WTC11 (cell line): ENCODE results near the gene EP400. TPM values are rescaled to one million over a fixed set of nuclear protein-coding genes. Genes with fewer than 3 reads are reported as not detected.

Experiments
- ATAC-seq: fragments of 200-7000 bp; cut with Tn5 transposase; 2 replicates; pipeline ENCODE4 v1.10.0; 2021; ENCODE audit warnings: mild to moderate bottlenecking, moderate library complexity
- CTCF ChIA-PET: fragments of 300-600 bp; sonication (Branson Sonifier 250); formaldehyde crosslinking; loops from one replicate; lab custom pipeline; 2021; ENCODE audit warnings: antibody characterized with exemption; lab: Charles Lee
- POLR2A ChIA-PET: fragments of 350-600 bp; sonication (Branson Sonifier 250); formaldehyde crosslinking; loops from one replicate; lab custom pipeline; 2021; ENCODE audit warnings: antibody characterized with exemption; lab: Charles Lee
- DNase-seq: peaks from one replicate; pipeline ENCODE4 v3.0.0; 2021; ENCODE audit warnings: low spot score
- H3K27ac Mint-ChIP-seq: 2 replicates; pipeline ENCODE4 v1.8.0; 2021; ENCODE audit warnings: mixed read lengths
- H3K27me3 Mint-ChIP-seq: 2 replicates; pipeline ENCODE4 v1.8.0; 2021; ENCODE audit warnings: low read depth, mild to moderate bottlenecking, moderate library complexity, mixed read lengths
- H3K36me3 Mint-ChIP-seq: 2 replicates; pipeline ENCODE4 v1.8.0; 2021; ENCODE audit warnings: mixed read lengths
- H3K4me1 Mint-ChIP-seq: 2 replicates; pipeline ENCODE4 v1.8.0; 2022; ENCODE audit warnings: mixed read lengths
- H3K4me3 Mint-ChIP-seq: 2 replicates; pipeline ENCODE4 v1.8.0; 2021; ENCODE audit warnings: mild to moderate bottlenecking, moderate library complexity, mixed read lengths
- H3K9me3 Mint-ChIP-seq: 2 replicates; pipeline ENCODE4 v1.8.0; 2021; ENCODE audit warnings: mixed read lengths
- ATF3 ChIP-seq: sonication (generic); formaldehyde crosslinking; conservative IDR thresholded peaks from 2 replicates; pipeline ENCODE4 v1.8.1; 2022; ENCODE audit warnings: mild to moderate bottlenecking, missing genetic modification reagents
- E2F4 ChIP-seq: sonication (generic); formaldehyde crosslinking; IDR thresholded peaks from 2 replicates; pipeline ENCODE4 v1.8.1; 2022; ENCODE audit warnings: low read depth, mild to moderate bottlenecking, moderate library complexity, missing genetic modification reagents, borderline replicate concordance
- ELF4 ChIP-seq: sonication (generic); formaldehyde crosslinking; IDR thresholded peaks from 2 replicates; pipeline ENCODE4 v1.8.1; 2022; ENCODE audit warnings: low read depth, mild to moderate bottlenecking, moderate library complexity, missing genetic modification reagents
- FOXJ3 ChIP-seq: sonication (generic); formaldehyde crosslinking; IDR thresholded peaks from 2 replicates; pipeline ENCODE4 v1.9.0; 2021; ENCODE audit warnings: missing genetic modification reagents, mild to moderate bottlenecking, borderline replicate concordance
- FOXP1 ChIP-seq: sonication (generic); formaldehyde crosslinking; IDR thresholded peaks from 2 replicates; pipeline ENCODE4 v1.8.0; 2022; ENCODE audit warnings: missing genetic modification reagents, mild to moderate bottlenecking, moderate library complexity, borderline replicate concordance
- GTF2I ChIP-seq: fragments of 250-450 bp; sonication (Bioruptor Pico); conservative IDR thresholded peaks from 2 replicates; pipeline ENCODE4 v1.4.0; 2021; ENCODE audit warnings: mild to moderate bottlenecking
- IRF1 ChIP-seq: sonication (generic); formaldehyde crosslinking; IDR thresholded peaks from 2 replicates; pipeline ENCODE4 v1.8.0; 2023; ENCODE audit warnings: missing genetic modification reagents
- IRF2 ChIP-seq: sonication (generic); formaldehyde crosslinking; IDR thresholded peaks from 2 replicates; pipeline ENCODE4 v1.8.0; 2022; ENCODE audit warnings: low read depth, missing genetic modification reagents, borderline replicate concordance
- JAZF1 ChIP-seq: fragments of 250-450 bp; sonication (Bioruptor Pico); IDR thresholded peaks from 2 replicates; pipeline ENCODE4 v1.9.0; 2021; ENCODE audit warnings: moderate library complexity, mild to moderate bottlenecking, inconsistent platforms
- NFATC4 ChIP-seq: fragments of 250-450 bp; sonication (Bioruptor Pico); IDR thresholded peaks from 2 replicates; pipeline ENCODE4 v1.9.0; 2021; ENCODE audit warnings: mild to moderate bottlenecking
- NR2C2 ChIP-seq: sonication (generic); formaldehyde crosslinking; IDR thresholded peaks from 2 replicates; pipeline ENCODE4 v1.8.0; 2022; ENCODE audit warnings: mild to moderate bottlenecking, missing genetic modification reagents
- NR3C1 ChIP-seq: sonication (generic); formaldehyde crosslinking; conservative IDR thresholded peaks from 2 replicates; pipeline ENCODE4 v1.8.1; 2023; ENCODE audit warnings: low read depth, mild to moderate bottlenecking, missing genetic modification reagents
- PREB ChIP-seq: sonication (generic); formaldehyde crosslinking; IDR thresholded peaks from 2 replicates; pipeline ENCODE4 v1.8.1; 2022; ENCODE audit warnings: mild to moderate bottlenecking, missing genetic modification reagents, moderate library complexity, borderline replicate concordance
- RELA ChIP-seq: sonication (generic); formaldehyde crosslinking; IDR thresholded peaks from 2 replicates; pipeline ENCODE4 v1.8.1; 2022; ENCODE audit warnings: missing genetic modification reagents, mild to moderate bottlenecking, borderline replicate concordance
- SP1 ChIP-seq: sonication (generic); formaldehyde crosslinking; conservative IDR thresholded peaks from 2 replicates; pipeline ENCODE4 v1.8.1; 2022; ENCODE audit warnings: missing genetic modification reagents
- USF1 ChIP-seq: sonication (generic); formaldehyde crosslinking; IDR thresholded peaks from 2 replicates; pipeline ENCODE4 v1.8.0; 2022; ENCODE audit warnings: mild to moderate bottlenecking, missing genetic modification reagents
- ZNF121 ChIP-seq: sonication (generic); formaldehyde crosslinking; IDR thresholded peaks from 2 replicates; pipeline ENCODE4 v1.8.0; 2023; ENCODE audit warnings: missing genetic modification reagents
- ZNF232 ChIP-seq: sonication (generic); formaldehyde crosslinking; IDR thresholded peaks from 2 replicates; pipeline ENCODE4 v1.8.0; 2022; ENCODE audit warnings: mild to moderate bottlenecking, missing genetic modification reagents
- ZNF317 ChIP-seq: sonication (generic); formaldehyde crosslinking; IDR thresholded peaks from 2 replicates; pipeline ENCODE4 v1.8.1; 2023; ENCODE audit warnings: low read depth, mild to moderate bottlenecking, moderate library complexity, missing genetic modification reagents, borderline replicate concordance
- ZNF532 ChIP-seq: fragments of 250-450 bp; sonication (Bioruptor Pico); IDR thresholded peaks from 2 replicates; pipeline ENCODE4 v1.9.0; 2021; ENCODE audit warnings: mild to moderate bottlenecking, borderline replicate concordance
- ZSCAN18 ChIP-seq: fragments of 250-450 bp; sonication (Bioruptor Pico); IDR thresholded peaks from 2 replicates; pipeline ENCODE4 v2.1.2; 2022; ENCODE audit warnings: mild to moderate bottlenecking, moderate library complexity
- total RNA-seq: library from RNA; stranded (reverse); gene quantifications from 3 replicates; pipeline ENCODE4 v1.2.3, GENCODE V29; 2021

The EP400 gene
- total RNA-seq, 1 experiment from 2014 or later, result 75.8 TPM

GRCh38 chr12:132062481-132062880 lies 112.7 kb downstream of the EP400 start (continued):
- TF ChIP-seq PREB (CRISPR knock-in tag), result no peak
- no peak for TF ChIP-seq NFATC4

- no peak overlapping the region for H3K27ac Mint-ChIP-seq
- peaks cover 53% of the 10 kb centered on the region for H3K36me3 Mint-ChIP-seq
- no peaks in the 10 kb centered on the region for H3K9me3 Mint-ChIP-seq
- ChIA-PET CTCF (no interaction called here), POLR2A (no interaction called here)
- no peaks in the 10 kb centered on the region for H3K4me1 Mint-ChIP-seq
- TF ChIP-seq IRF1 (no peak), ZNF121 (CRISPR knock-in tag) (no peak), IRF2 (no peak), GTF2I (CRISPR knock-in tag) (no peak), ZNF317 (CRISPR knock-in tag) (no peak), E2F4 (CRISPR knock-in tag) (no peak), ELF4 (no peak), SP1 (CRISPR knock-in tag) (no peak), ATF3 (CRISPR knock-in tag) (no peak), ZNF232 (CRISPR knock-in tag) (no peak), NR3C1 (no peak), PREB (CRISPR knock-in tag) (no peak), RELA (no peak), ZSCAN18 (CRISPR knock-in tag) (no peak), NR2C2 (no peak), ZNF532 (CRISPR knock-in tag) (no peak), FOXJ3 (no peak), JAZF1 (CRISPR knock-in tag) (no peak), USF1 (CRISPR knock-in tag) (no peak), FOXP1 (CRISPR knock-in tag) (no peak)
- DNase-seq (no peak), ATAC-seq (no peak)
- H3K4me3 Mint-ChIP-seq, result no peak overlapping the region
- no peaks in the 10 kb centered on the region for H3K27me3 Mint-ChIP-seq
These were observed 113.7 kb downstream of the EP400 start for GRCh38 chr12:132063491-132063890.
